Measurements from ENCODE around the gene RBFOX1. TPM values are rescaled to one million over a fixed set of nuclear protein-coding genes. Genes with fewer than 3 reads are reported as not detected.

RBFOX1 gene
- polyA plus RNA-seq, 1 donor from 2014 or later, result 56.8 TPM

GRCh38 chr16:7613518-7613917, 280.9 kb downstream of the RBFOX1 start:
- no peak overlapping the region for H3K9ac ChIP-seq (ENCODE audit: low read length)
- no peaks in the 10 kb centered on the region for H3F3A ChIP-seq (ENCODE audit: insufficient read depth, low read length, poor library complexity, severe bottlenecking)
- no peak overlapping the region for H2AFZ ChIP-seq (ENCODE audit: low read depth, low read length)
- no peak overlapping the region for H3K27ac ChIP-seq (ENCODE audit: low read length)
- no peaks in the 10 kb centered on the region for H3K36me3 ChIP-seq (ENCODE audit: insufficient read depth, low read length)
- H3K9me2 ChIP-seq (ENCODE audit: insufficient read depth, low read length), result no peaks in the 10 kb centered on the region
- H3K9me3 ChIP-seq (ENCODE audit: low read length), result no peaks in the 10 kb centered on the region
- H3K4me2 ChIP-seq (ENCODE audit: low read length), result no peak overlapping the region
- H3K27me3 ChIP-seq (ENCODE audit: insufficient read depth, low read depth, low read length), result no peaks in the 10 kb centered on the region
- no peaks in the 10 kb centered on the region for H4K20me1 ChIP-seq (ENCODE audit: insufficient read depth)
- no peak overlapping the region for H3K4me3 ChIP-seq (ENCODE audit: low read length)
- H3K79me2 ChIP-seq (replicated peaks; ENCODE audit: insufficient read depth, low read length), result no peaks in the 10 kb centered on the region
- TF ChIP-seq SMC3 (conservative IDR thresholded peaks at IDR 0.05; ENCODE audit: poor library complexity) (no peak), EZH2 (IDR thresholded peaks at IDR 0.05; ENCODE audit: borderline replicate concordance, insufficient read depth, low read length, poor library complexity, severe bottlenecking) (no peak), MXI1 (conservative IDR thresholded peaks at IDR 0.05; ENCODE audit: poor library complexity, severe bottlenecking) (no peak), CTCF (IDR thresholded peaks at IDR 0.05; ENCODE audit: poor library complexity, severe bottlenecking) (no peak), POLR2AphosphoS5 (IDR thresholded peaks at IDR 0.05) (no peak), RAD21 (conservative IDR thresholded peaks at IDR 0.05) (no peak), REST (IDR thresholded peaks at IDR 0.05; ENCODE audit: borderline replicate concordance) (no peak)

- Histone ChIP-seq H3K36me3 (ENCODE audit: insufficient read depth, low read length) (no peaks in the 10 kb centered on the region), H3K79me2 (replicated peaks; ENCODE audit: insufficient read depth, low read length) (no peaks in the 10 kb centered on the region), H3K9me3 (ENCODE audit: low read length) (no peaks in the 10 kb centered on the region), H3K9me2 (ENCODE audit: insufficient read depth, low read length) (no peaks in the 10 kb centered on the region), H3K4me2 (ENCODE audit: low read length) (no peak overlapping the region), H3F3A (ENCODE audit: insufficient read depth, low read length, poor library complexity, severe bottlenecking) (no peaks in the 10 kb centered on the region), H3K27me3 (ENCODE audit: insufficient read depth, low read depth, low read length) (no peaks in the 10 kb centered on the region), H4K20me1 (ENCODE audit: insufficient read depth) (no peaks in the 10 kb centered on the region), H3K4me3 (ENCODE audit: low read length) (no peak overlapping the region), H2AFZ (ENCODE audit: low read depth, low read length) (no peak overlapping the region), H3K27ac (ENCODE audit: low read length) (no peak overlapping the region), H3K9ac (ENCODE audit: low read length) (no peak overlapping the region)
- no peak for TF ChIP-seq RAD21 (conservative IDR thresholded peaks at IDR 0.05)
Observed at GRCh38 chr16:7614021-7614795, 281.6 kb downstream of the RBFOX1 start.

GRCh38 chr16:7615565-7615964, 282.9 kb downstream of the RBFOX1 start:
- TF ChIP-seq REST (IDR thresholded peaks at IDR 0.05; ENCODE audit: borderline replicate concordance), result no peak
- no peak for TF ChIP-seq MXI1 (conservative IDR thresholded peaks at IDR 0.05; ENCODE audit: poor library complexity, severe bottlenecking)
- no peak for TF ChIP-seq CTCF (IDR thresholded peaks at IDR 0.05; ENCODE audit: poor library complexity, severe bottlenecking)
- no peak for TF ChIP-seq TAF1 (IDR thresholded peaks at IDR 0.05; ENCODE audit: low read depth)
- no peak for TF ChIP-seq EP300 (conservative IDR thresholded peaks at IDR 0.05; ENCODE audit: poor library complexity, severe bottlenecking)
- TF ChIP-seq POLR2AphosphoS5 (IDR thresholded peaks at IDR 0.05), result no peak
- no peak for TF ChIP-seq EZH2 (IDR thresholded peaks at IDR 0.05; ENCODE audit: borderline replicate concordance, insufficient read depth, low read length, poor library complexity, severe bottlenecking)
- no peak for TF ChIP-seq SMC3 (conservative IDR thresholded peaks at IDR 0.05; ENCODE audit: poor library complexity)
- TF ChIP-seq RAD21 (conservative IDR thresholded peaks at IDR 0.05), result no peak

More at GRCh38 chr16:7615565-7615964, 282.9 kb downstream of the RBFOX1 start:
- H3K9ac ChIP-seq (ENCODE audit: low read length), result no peak overlapping the region
- no peaks in the 10 kb centered on the region for H4K20me1 ChIP-seq (ENCODE audit: insufficient read depth)
- H3K27ac ChIP-seq (ENCODE audit: low read length), result no peak overlapping the region
- H2AFZ ChIP-seq (ENCODE audit: low read depth, low read length), result no peak overlapping the region
- H3K27me3 ChIP-seq (ENCODE audit: insufficient read depth, low read depth, low read length), result no peaks in the 10 kb centered on the region
- no peaks in the 10 kb centered on the region for H3K9me2 ChIP-seq (ENCODE audit: insufficient read depth, low read length)
- no peaks in the 10 kb centered on the region for H3K36me3 ChIP-seq (ENCODE audit: insufficient read depth, low read length)
- no peak overlapping the region for H3K4me2 ChIP-seq (ENCODE audit: low read length)
- H3F3A ChIP-seq (ENCODE audit: insufficient read depth, low read length, poor library complexity, severe bottlenecking), result no peaks in the 10 kb centered on the region
- no peaks in the 10 kb centered on the region for H3K9me3 ChIP-seq (ENCODE audit: low read length)
- no peak overlapping the region for H3K4me3 ChIP-seq (ENCODE audit: low read length)
- no peaks in the 10 kb centered on the region for H3K79me2 ChIP-seq (replicated peaks; ENCODE audit: insufficient read depth, low read length)
